GM19438 (cell line): ENCODE results near the gene PKHD1.
"Not testable (repeated sequence)": the region's sequence is repeated elsewhere in the genome, so short reads cannot be mapped to it uniquely, and the experiment has no call there.

Experiments used
- ATAC-seq: cut with Tn5 transposase; IDR thresholded peaks from one replicate; pipeline ENCODE4 v1.9.1; 2021; ENCODE audit warnings: low read depth; ENCODE audit not compliant: unreplicated experiment

Gene PKHD1

GRCh38 chr6:51868591-51869355 lies 218.6 kb downstream of the PKHD1 start:
- no peak for ATAC-seq

GRCh38 chr6:51866867-51867266 lies 220.5 kb downstream of the PKHD1 start:
- no peak for ATAC-seq

- no peak for ATAC-seq
Measured at GRCh38 chr6:51865996-51866395, 221.4 kb downstream of the PKHD1 start.

GRCh38 chr6:51865176-51865575 lies 222.2 kb downstream of the PKHD1 start:
- no peak for ATAC-seq

- no peak for ATAC-seq
Measured at GRCh38 chr6:51857134-51857533, 230.3 kb downstream of the PKHD1 start.

GRCh38 chr6:51856508-51856907 lies 230.9 kb downstream of the PKHD1 start:
- no peak for ATAC-seq

GRCh38 chr6:51855310-51856082 lies 231.9 kb downstream of the PKHD1 start:
- no peak for ATAC-seq

- ATAC-seq, result no peak
Measured at GRCh38 chr6:51854876-51855275, 232.5 kb downstream of the PKHD1 start.

- no peak for ATAC-seq
Measured at GRCh38 chr6:51854347-51854746, 233.1 kb downstream of the PKHD1 start.

GRCh38 chr6:51853109-51853508 lies 234.3 kb downstream of the PKHD1 start:
- ATAC-seq, result not testable (repeated sequence)

GRCh38 chr6:51846531-51846930 lies 240.9 kb downstream of the PKHD1 start:
- no peak for ATAC-seq

- ATAC-seq, result no peak
Measured at GRCh38 chr6:51844336-51844735, 243.1 kb downstream of the PKHD1 start.

GRCh38 chr6:51843456-51844056 lies 243.9 kb downstream of the PKHD1 start:
- ATAC-seq, result no peak

- ATAC-seq, result no peak
Measured at GRCh38 chr6:51842804-51843378, 244.5 kb downstream of the PKHD1 start.

- ATAC-seq, result no peak
Measured at GRCh38 chr6:51842061-51842803, 245.2 kb downstream of the PKHD1 start.

- ATAC-seq, result no peak
Measured at GRCh38 chr6:51841626-51842025, 245.8 kb downstream of the PKHD1 start.

GRCh38 chr6:51839726-51840374 lies 247.6 kb downstream of the PKHD1 start:
- ATAC-seq, result no peak

- no peak for ATAC-seq
Measured at GRCh38 chr6:51830666-51831065, 256.7 kb downstream of the PKHD1 start.

- ATAC-seq, result no peak
Measured at GRCh38 chr6:51827580-51827979, 259.8 kb downstream of the PKHD1 start.

GRCh38 chr6:51824940-51825339 lies 262.5 kb downstream of the PKHD1 start:
- no peak for ATAC-seq
